Osteoblast (primary cell): Measurements from ENCODE around the gene OR56A1. TPM values are rescaled to one million over a fixed set of nuclear protein-coding genes. Genes with fewer than 3 reads are reported as not detected.

Experiments used
- DNase-seq: peaks from one replicate; pipeline ENCODE4 v3.0.0; 2011; ENCODE audit warnings: low spot score, mixed read lengths; ENCODE audit not compliant: insufficient read length; ENCODE audit errors: missing footprints
- H2AFZ ChIP-seq: 2 replicates; pipeline ENCODE4 v1.6.0; 2011; ENCODE audit warnings: mild to moderate bottlenecking, low read length
- H3K27ac ChIP-seq: 2 replicates; pipeline ENCODE4 v1.5.1; 2011; ENCODE audit warnings: mild to moderate bottlenecking, low read depth, low read length, moderate library complexity
- H3K27me3 ChIP-seq: 2 replicates; pipeline ENCODE4 v1.6.0; 2012; ENCODE audit warnings: mild to moderate bottlenecking, control low read depth, inconsistent platforms, low read length, moderate library complexity; ENCODE audit not compliant: insufficient read depth
- H3K36me3 ChIP-seq: 2 replicates; pipeline ENCODE4 v1.5.1; 2011; ENCODE audit warnings: mild to moderate bottlenecking, low read length, control low read depth, moderate library complexity; ENCODE audit not compliant: insufficient read depth
- H3K4me1 ChIP-seq: 2 replicates; pipeline ENCODE4 v1.5.1; 2011; ENCODE audit warnings: mild to moderate bottlenecking, low read length, control low read depth, moderate library complexity; ENCODE audit not compliant: insufficient read depth
- H3K4me2 ChIP-seq: 2 replicates; pipeline ENCODE4 v1.6.0; 2011; ENCODE audit warnings: mild to moderate bottlenecking, low read length; ENCODE audit not compliant: insufficient read depth
- H3K4me3 ChIP-seq: fragments of 200-600 bp; sonication (generic); 3 replicates; pipeline ENCODE4 v1.5.1; 2012; ENCODE audit warnings: mild to moderate bottlenecking, low read length, inconsistent platforms; ENCODE audit not compliant: insufficient read depth
- H3K79me2 ChIP-seq: 2 replicates; pipeline ENCODE4 v1.6.0; 2012; ENCODE audit warnings: mild to moderate bottlenecking, low read length, control low read depth, inconsistent platforms; ENCODE audit not compliant: insufficient read depth
- H3K9me3 ChIP-seq: 2 replicates; pipeline ENCODE4 v1.5.1; 2011; ENCODE audit warnings: low read depth, low read length, control low read depth
- H4K20me1 ChIP-seq: 2 replicates; pipeline ENCODE4 v1.6.0; 2012; ENCODE audit warnings: mild to moderate bottlenecking, low read length, control low read depth; ENCODE audit not compliant: insufficient read depth
- total RNA-seq: library from RNA; depleted of rRNA; stranded (reverse); fragments of >200 nt; gene quantifications from 2 replicates; pipeline ENCODE4 v1.2.3, GENCODE V29; 2012
- TF ChIP-seq, protein P1 (sequence below): IDR thresholded peaks from 2 replicates; pipeline ENCODE4 v1.5.1; 2011; ENCODE audit warnings: mild to moderate bottlenecking, low read depth, low read length, moderate library complexity; ENCODE audit errors: extremely low read depth

OR56A1 gene
- total RNA-seq, 1 donor: under 0.01 TPM

GRCh38 chr11:6055569-6055968 lies 25.0 kb upstream of the OR56A1 start:
- Histone ChIP-seq H3K27me3 (no peaks in the 10 kb centered on the region), H3K27ac (no peak overlapping the region), H3K36me3 (no peaks in the 10 kb centered on the region), H3K9me3 (no peaks in the 10 kb centered on the region), H3K79me2 (no peaks in the 10 kb centered on the region), H3K4me2 (no peak overlapping the region), H3K4me1 (no peaks in the 10 kb centered on the region), H3K4me3 (no peak overlapping the region), H4K20me1 (no peaks in the 10 kb centered on the region), H2AFZ (no peak overlapping the region)
- TF ChIP-seq, protein P1, sequence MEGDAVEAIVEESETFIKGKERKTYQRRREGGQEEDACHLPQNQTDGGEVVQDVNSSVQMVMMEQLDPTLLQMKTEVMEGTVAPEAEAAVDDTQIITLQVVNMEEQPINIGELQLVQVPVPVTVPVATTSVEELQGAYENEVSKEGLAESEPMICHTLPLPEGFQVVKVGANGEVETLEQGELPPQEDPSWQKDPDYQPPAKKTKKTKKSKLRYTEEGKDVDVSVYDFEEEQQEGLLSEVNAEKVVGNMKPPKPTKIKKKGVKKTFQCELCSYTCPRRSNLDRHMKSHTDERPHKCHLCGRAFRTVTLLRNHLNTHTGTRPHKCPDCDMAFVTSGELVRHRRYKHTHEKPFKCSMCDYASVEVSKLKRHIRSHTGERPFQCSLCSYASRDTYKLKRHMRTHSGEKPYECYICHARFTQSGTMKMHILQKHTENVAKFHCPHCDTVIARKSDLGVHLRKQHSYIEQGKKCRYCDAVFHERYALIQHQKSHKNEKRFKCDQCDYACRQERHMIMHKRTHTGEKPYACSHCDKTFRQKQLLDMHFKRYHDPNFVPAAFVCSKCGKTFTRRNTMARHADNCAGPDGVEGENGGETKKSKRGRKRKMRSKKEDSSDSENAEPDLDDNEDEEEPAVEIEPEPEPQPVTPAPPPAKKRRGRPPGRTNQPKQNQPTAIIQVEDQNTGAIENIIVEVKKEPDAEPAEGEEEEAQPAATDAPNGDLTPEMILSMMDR: no peak
- DNase-seq: no peak

DNA sequence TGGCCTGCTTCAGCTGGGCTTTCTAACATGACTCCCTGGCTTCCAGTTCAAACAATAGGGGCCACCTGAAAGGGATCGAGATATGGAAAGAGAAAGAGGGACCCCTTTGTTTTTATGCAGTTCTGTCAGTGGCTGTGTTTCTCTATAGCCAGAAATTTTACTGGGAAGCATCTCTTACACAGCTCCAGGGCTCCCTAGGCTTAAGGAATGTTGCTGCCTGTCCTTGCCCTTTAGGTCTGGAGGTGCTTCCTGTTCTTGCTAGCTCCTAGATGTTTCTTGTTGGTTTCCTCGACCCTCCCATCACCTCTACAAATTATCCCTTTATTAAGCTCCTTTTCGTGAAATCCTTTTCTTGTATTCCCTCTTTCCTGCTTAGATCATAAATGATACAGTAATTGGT lies 21.8 kb upstream of the OR56A1 start:
- H3K9me3 ChIP-seq: no peaks in the 10 kb centered on the region
- DNase-seq: no peak
- no peaks in the 10 kb centered on the region for H3K4me1 ChIP-seq
- H4K20me1 ChIP-seq: no peaks in the 10 kb centered on the region
- H3K27ac ChIP-seq: no peak overlapping the region
- TF ChIP-seq, protein P1: no peak
- no peak overlapping the region for H3K4me2 ChIP-seq
- no peaks in the 10 kb centered on the region for H3K36me3 ChIP-seq
- H2AFZ ChIP-seq: no peak overlapping the region
- H3K4me3 ChIP-seq: no peak overlapping the region
- no peaks in the 10 kb centered on the region for H3K27me3 ChIP-seq
- H3K79me2 ChIP-seq: no peaks in the 10 kb centered on the region

DNA sequence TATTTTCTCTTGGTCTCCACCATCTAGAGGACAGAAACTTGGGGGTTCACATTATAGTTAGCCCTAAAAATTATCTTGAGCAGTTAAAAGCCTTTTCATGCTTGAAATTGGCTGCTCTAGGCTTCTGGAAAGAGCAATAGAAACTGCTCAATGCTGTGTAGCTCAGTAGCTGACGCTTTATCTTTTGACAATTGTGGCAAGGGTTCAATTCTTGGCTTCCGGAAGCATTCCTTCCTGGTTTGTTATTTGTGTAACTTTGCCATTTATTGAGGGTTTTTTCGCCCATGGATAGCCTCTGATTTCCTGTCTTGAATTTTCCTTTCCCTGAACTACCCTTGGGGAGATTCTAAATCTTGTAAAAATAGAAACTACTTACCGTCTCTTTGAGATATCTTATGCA lies 10.3 kb upstream of the OR56A1 start:
- DNase-seq: no peak
- H3K79me2 ChIP-seq: no peaks in the 10 kb centered on the region

GRCh38 chr11:6027501-6027900 lies 3.1 kb downstream of the OR56A1 start:
- Histone ChIP-seq H3K36me3 (no peaks in the 10 kb centered on the region), H2AFZ (no peak overlapping the region), H3K4me2 (no peak overlapping the region), H3K27ac (no peak overlapping the region), H3K4me1 (no peaks in the 10 kb centered on the region), H3K9me3 (no peaks in the 10 kb centered on the region), H3K4me3 (no peak overlapping the region), H3K79me2 (no peaks in the 10 kb centered on the region), H3K27me3 (no peaks in the 10 kb centered on the region), H4K20me1 (no peaks in the 10 kb centered on the region)
- DNase-seq: no peak
- TF ChIP-seq, protein P1: no peak

More for the DNA sequence above, 10.3 kb upstream of the OR56A1 start:
- no peak overlapping the region for H3K4me3 ChIP-seq
- no peak overlapping the region for H3K27ac ChIP-seq
- H3K9me3 ChIP-seq: no peaks in the 10 kb centered on the region
- H3K4me1 ChIP-seq: no peaks in the 10 kb centered on the region
- H3K27me3 ChIP-seq: no peaks in the 10 kb centered on the region
- TF ChIP-seq, protein P1: no peak
- no peaks in the 10 kb centered on the region for H4K20me1 ChIP-seq
- H3K36me3 ChIP-seq: no peaks in the 10 kb centered on the region
- H3K4me2 ChIP-seq: no peak overlapping the region
- H2AFZ ChIP-seq: no peak overlapping the region
